CD4-positive, alpha-beta T cell treated with Interleukin-4 for 1 hour (primary cell): ENCODE results near the gene GRM4.

Experiments used
- DNase-seq, 2 donors: peaks; one replicate each; pipeline ENCODE4 v3.0.0-alpha.2; 2020 to 2022

GRM4 gene

DNA sequence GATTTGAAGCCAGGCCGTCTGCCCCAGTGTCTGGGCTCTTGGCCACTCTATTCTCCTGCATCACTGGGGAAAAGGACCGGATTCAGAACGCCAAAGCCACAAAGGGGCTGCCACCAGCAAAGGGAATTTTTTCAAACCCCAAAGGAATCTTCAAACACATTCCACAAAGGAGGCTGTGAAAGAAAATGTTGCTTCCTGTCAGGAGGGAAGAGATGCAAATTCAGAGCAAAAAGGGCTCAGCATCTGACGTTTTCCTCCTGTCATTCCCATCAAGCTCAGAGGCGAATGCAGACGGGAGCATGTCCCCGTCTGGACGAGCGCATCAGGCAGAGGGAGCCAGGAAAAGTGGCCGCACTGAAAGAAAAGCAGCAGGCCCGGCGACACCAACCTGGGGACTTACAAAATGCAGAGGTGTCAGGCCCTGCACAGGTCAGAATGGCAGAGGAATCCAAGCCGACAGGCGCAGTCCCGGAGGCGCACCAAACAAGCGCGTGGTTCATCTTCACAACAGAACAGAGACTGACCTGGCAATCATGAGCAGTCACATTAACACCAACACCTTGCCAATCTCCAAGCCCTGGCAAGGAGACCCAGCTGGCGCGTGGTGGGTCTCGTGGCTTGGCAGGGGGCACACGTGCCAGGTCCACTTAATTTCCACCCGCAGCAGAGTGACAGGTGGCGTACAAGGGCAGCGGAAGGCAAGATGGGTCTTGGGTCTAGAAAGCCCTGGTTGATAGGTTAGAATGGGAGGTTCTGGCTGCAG is 62.8 kb downstream of the GRM4 start:
- DNase-seq = no peak

DNA sequence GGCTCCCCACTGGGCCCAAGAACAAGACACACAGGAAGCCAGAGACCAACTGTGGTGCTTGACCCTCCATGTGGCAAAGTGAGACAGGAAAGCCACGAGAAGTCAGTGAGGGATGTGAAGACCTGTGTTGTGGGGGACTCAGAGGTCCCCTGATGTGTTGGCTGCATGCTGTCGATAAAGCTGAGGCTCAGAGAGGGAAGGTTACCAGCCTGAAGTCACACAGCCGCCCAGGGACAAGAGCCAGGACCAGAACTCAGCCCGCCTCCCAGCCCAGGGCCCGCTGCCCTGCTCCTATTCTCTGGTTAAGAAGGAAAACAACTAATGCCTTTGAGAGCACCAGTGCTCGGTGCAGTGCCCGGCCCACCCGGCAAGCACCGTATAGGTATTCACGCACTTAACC is 63.5 kb downstream of the GRM4 start:
- no peak for DNase-seq

DNA sequence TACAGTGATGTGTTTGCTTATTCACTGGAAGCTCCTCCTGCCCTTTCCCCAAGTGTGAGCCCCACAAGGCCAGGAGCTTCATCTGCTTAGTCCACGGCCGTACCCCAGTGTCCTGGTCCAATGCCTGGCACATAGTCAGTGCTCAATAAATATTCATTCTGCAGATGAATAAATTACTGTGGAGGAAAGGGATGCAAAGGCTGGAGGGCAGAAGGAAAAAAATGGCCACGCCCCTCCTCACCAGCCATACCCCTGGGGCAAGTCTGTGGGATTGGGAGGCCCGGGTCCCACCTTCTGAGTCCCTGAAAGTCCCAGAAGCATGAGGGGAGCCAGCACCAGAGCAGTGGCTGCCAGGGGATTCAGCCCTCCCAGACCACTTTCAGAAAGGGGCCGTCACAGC is 65.5 kb downstream of the GRM4 start:
- DNase-seq = no peak

DNA sequence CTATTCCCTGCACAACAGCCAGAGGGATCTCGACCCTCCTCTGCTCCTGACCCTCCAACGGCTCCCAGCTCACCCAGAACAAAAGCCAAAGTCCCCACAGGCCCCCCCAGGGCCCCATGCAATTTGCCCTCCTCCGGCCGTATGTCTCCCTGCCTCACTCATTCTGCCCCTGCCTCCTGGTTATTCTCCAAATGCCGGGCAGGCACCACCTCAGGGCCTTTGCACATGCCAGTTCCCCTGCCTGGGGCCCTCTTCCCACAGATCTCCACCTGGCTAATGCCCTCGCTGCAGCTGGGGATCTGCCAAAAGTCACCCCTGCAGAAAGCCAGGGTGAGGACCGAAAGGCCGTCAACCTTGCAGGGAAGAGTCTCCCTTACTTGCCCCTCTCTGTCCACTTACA is 66.0 kb downstream of the GRM4 start:
- DNase-seq = no peak

DNA sequence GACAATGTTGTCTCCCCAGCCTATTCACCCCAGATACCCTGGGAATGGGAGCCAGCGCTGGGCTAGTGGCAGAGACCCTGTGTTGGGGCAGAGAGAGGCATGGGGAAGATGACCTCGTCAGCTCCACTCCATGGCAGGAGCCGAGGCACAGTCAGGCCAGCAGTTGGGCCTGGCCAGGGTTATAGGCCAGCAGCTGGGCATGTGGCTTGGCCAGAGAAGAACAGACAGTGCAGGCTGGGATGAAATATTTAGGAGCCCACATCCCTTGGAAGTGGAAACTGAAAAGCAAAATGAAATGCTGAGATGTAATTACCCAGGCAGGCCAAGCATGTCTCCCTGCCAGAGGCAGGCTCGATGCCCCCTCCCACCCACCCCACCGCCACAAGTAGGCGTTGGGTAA is 70.0 kb downstream of the GRM4 start:
- DNase-seq = no peak

DNA sequence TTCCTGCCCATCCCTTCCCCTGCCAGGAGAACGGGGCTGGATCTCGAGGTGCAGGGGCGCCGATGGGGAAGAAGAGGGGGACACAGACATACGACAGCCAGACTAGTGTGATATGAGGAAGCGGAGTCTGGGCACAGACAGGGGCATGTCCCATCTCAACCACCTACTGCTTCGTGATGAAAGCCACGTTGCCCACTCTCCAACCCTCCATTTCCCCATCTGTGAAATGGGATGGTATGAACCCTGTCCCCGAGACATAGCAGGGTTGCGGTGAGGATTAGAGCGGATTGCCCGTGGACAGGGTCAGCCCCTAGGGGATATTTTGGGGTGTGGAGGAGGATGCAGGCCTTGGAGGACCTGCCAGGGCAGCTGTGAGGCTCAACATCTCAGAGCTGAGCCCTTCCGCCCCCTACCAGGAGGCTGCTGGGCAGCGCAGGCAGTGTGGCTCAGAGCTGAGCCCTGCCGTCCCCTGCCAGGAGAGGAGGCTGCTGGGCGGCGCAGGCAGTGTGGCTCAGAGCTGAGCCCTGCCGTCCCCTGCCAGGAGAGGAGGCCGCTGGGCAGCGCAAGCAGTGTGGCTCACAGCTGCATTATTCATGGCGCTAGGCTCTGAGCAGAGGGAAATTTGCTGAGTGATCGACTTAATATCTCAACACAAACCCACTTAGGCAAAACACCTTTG is 71.7 kb downstream of the GRM4 start:
- DNase-seq = no peak

DNA sequence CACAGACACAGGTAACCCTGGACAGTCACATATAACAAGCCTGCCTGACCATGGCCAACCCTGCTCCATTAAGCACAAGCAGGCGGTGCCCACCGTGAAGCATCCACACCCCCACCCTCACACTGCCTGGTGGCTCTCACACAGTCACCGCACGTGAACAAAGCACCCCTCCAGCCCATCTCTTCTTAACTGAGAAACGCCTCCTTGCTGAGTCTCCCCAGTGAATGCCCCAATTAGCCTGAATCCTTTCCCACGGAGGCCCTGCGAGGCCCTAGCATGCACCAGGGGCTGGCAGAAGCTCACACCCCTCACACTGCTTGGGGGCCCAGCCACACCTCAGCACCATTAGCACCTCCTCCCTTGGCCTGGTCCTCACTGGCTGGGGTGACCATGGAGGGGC is 72.3 kb downstream of the GRM4 start:
- DNase-seq = no peak

DNA sequence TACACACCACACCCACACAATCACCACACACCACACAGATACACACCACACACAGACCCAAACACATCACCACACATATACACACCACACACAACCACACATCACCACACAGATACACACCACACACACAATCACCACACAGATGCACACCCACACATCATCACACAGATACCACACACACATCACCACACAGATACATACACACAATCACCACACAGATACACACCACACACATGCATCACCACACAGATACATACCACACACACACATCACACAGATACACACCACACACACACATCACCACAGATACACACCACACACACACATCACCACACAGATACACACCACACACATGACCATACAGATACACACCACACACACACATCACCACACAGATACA is 73.2 kb downstream of the GRM4 start:
- DNase-seq = no peak

DNA sequence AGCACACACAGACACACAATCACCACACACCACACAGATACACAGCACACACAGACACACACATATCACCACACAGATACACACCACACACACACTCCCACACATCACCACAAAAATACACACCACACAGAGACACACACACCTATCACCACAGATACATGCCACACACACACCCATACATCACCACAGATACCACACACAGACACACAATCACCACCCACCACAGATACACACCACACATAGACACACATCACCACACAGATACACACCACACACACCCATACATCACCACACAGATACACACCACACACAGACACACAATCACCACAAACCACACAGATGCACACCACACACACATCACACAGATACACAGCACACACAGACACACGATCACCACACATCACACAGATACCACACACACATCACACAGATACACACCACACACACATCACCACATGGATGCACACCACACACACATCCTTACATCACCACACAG is 74.0 kb downstream of the GRM4 start:
- DNase-seq = no peak

DNA sequence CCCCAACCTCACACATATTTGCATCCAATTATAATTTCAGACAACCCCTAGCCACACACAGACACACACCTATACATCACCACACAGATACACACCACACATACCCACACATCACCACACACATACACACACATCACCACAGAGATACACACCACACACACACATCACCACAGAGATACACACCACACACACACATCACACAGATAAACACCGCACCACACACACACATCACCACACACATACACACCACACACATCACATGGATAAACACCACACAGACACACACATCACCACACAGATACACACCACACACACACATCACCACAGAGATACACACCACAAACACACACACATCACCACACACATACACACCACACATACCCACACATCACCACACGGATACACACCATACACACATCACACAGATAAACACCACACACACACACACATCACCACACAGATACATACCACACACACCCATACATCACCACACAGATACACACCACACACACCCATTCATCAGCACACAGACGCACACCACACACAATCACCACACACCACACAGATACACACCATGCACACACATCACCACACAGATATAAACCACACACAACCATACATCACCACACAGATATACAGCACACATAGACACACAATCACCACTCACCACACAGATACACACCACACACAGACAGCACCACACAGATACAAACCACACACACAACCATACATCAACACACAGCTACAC is 74.6 kb downstream of the GRM4 start:
- no peak for DNase-seq

DNA sequence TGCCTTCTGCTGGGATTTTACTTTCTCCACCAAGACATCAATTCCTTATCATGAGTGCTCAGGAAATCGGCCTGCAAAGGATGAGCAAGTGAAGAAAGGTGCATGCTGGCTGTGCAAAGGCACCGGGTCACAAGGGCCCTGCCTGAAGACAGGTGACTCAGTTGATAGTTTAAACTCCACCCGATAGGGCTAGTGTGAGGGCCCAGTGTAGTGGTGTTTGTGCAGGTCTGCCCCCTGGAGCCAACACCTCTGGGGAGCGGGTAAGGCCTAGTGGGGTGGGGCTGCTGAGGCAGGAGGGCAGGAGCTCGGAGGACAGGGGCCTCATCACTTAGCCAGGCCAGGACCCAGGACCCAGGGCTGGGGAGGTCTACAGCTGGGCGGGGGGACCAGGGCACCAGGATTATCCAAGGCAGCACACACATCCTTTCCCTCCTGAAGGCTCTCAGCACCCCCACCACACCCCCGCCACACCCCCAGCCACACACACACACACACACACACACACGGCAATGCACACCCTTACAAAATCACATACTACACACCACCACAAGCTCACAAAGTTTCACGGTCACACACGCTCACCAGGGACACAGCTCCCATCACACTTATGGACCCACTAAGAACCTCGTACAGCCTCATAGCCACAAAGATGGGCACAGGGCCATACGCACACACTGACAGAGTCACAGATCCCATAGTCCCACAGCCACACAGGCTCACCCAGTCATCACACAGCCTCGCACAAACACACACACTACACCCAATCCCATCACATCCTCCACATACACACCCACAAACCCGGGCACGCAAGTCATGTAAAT is 75.4 kb downstream of the GRM4 start:
- no peak for DNase-seq

DNA sequence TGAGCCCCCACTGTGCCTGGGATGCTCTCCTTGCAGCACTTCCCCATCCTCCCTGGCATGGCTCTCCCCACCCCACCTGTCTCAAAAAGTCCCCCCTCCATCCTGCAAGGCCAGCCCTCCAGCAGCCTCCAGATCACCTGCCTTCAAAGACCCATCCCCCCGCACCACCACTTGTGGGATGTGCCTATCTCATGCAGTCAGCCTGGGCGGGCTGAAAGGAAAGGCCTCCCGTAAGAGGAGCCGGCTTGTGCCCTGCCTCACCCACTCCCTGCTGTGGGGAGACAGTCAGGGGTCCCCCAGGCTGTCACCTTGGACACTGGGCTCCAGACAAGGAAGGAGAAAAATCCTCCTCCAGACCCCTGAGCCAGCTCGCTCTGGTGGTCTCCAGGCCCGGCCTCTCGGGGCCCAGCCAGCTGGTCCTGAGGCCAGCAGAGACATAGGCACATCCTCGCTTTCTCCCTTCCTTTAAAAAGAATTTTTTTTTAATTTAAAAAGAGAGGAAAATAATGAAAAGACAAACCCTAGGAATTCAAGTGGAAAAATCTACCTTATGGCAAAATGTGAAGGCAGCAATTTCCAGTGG is 77.3 kb downstream of the GRM4 start:
- DNase-seq = no peak

DNA sequence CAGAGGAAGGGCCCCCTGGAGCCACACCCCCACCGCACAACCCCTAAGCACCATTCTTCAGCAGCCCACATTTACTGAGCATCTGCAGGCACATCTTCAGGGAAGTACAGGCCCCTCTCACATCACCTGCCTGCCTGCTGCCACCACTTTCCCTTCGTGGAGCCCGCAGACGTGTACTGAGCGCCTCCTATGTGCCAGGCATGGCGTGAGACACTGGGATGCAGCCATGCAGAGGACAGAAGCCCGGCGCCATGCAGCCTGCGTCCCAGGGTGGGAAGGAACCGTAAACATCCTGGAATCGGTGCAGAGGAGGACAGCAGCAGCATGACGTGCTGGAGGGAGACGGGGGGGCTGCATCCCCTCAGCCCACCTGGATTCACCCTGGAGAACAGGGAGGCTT is 78.1 kb downstream of the GRM4 start:
- DNase-seq = no peak

DNA sequence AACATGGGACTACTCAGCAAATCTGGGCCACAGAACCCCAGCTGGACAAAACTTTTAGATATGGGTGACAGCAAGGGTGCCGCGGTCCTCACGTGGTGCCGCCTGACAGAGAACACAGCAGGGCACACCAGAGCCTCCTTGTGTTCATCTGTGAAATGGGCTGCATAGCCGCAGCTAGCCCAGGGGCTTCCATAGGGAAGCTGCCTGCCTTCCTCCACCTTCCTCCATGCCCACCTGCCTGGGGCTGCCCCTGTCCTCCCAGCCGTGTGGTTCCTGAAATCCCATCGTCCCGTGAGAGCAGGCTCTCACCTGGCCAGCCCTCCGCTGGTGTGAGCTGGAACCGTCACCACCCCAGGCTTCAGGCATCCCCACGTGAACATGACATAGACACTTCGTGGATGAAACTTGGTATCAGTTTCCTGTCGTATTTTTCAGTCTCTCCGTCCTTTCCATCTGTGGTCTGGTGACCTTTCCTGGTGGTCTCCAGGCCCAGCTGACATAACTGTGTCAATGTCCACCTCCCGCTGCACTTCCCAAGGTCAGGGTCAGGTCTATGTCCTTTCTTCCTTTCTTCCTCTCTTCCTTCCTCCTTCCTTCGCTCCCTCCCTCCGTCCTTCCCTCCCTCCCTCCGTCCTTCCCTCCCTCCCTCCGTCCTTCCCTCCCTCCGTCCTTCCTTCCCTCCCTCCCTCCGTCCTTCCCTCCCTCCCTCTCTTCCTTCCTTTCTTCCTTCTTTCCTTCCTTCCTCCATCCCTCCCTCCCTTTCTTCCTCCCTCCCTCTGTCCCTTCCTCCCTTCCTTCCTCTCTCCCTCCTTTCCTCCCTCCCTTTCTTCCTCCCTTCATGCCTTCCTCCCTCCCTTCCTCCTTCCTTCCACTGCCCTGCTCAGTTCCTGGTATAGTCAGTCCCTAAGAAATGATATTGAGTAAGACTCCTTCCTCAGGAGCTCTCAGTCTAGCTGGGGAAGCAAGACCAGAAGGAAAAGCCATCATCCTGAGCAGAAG is 78.8 kb downstream of the GRM4 start:
- DNase-seq = no peak

DNA sequence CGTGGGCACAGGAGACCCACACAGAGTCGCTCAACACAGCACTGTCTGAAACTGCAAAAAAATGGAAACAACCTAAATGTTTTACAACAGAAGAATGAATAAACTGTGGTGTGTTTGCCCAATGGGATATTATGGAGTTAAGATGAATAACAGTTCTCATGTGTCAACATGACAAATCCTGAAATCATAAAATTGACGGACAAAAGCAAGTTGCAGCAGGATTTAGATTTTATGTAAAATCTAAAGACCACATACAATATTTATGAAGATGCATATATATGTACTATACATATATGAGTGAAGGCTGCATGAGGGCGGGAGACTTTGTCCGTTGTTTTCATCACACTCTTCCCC is 79.7 kb downstream of the GRM4 start:
- DNase-seq = no peak

DNA sequence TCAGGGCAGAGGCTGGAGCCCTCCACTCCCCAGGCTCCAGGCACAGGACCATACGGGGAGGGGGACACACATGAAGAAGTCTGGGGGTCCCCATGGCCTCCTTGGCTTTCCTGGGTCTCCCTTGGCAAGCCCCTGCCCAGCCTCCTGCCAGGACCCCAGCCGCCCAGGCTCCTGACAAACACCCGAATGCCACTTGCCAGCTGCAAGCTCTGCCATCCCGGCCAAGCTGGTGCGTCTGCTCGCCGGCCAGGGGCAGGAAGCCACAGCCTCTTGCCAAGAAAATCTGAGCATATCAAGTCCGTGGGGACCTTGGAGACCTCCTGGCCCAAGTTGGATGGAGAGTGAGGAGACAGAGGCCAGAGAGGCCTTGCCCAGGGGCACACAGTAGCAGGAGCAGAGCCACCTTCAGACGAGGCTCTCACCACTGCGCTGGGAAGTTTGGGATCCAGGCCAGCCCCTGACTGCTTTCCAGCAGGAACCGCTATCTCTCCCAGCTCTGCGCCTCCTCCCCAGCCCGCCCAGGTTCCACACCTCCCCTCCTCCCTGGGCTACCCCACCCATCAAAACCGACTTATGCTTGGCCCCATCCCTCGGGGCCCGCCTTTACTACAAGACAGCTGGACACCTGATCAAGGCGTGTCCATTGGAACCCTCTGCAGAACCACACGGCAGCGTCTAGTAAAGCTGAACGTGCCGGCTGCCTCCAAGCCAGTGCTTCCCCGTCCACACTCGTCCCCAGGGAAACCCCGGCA is 80.2 kb downstream of the GRM4 start:
- DNase-seq = no peak

DNA sequence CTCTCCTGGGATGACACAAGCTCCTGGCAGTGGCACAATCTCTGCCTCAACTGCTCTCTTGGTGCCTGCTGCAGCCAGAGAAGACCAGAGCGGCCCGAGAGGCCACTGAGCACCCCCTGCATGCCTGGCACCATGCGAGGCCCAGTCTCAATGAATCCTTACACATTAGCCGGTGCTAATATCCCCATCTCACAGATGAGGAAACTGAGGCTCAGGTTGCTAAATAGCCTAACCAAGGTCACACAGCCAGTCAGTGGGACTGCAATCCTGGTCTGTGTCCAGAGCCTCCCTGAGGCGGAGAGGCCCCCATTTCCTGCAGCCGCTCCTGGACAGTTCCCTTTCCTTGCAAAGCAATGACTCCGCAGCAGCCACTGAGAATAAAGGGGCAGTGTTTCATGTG is 81.2 kb downstream of the GRM4 start:
- DNase-seq = no peak

DNA sequence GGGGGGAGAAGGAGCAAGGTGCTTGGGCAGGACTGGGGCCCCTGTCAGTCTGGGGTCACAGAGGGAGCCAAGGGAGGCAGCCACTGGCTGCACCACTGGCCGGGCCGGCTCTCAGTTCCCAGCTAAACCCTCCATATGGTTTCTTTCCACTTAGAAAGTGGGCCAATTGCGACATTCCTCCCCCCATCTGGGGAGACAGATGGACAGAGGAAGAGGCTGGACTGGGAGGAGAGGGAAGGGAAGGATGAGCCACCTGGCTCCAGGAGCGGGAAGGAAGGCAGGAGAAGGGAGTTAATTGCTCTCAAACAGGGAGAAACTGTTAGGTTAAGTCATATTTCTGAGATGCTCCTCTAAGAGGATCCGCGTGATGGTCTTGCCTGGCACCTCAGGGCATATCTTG is 82.2 kb downstream of the GRM4 start:
- no peak for DNase-seq

DNA sequence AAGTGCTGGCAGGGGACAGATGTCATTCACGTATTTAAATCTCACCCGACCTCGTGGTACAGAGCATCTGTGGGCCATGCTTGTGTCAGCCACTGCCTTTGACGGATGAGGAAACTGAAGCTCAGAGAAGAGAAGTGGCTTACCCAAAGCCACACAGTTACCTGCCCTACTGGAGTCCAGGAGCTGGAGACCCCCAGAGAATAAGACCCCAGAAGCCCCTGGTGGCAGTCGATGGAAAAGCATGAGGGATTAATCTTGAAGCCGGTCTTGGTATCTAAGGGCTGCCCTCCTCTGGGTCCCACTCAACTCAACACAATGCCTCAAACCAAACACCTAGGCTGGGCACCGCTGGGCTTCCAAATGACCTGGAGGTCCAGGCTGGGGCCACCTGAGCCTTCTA is 83.1 kb downstream of the GRM4 start:
- DNase-seq = no peak

DNA sequence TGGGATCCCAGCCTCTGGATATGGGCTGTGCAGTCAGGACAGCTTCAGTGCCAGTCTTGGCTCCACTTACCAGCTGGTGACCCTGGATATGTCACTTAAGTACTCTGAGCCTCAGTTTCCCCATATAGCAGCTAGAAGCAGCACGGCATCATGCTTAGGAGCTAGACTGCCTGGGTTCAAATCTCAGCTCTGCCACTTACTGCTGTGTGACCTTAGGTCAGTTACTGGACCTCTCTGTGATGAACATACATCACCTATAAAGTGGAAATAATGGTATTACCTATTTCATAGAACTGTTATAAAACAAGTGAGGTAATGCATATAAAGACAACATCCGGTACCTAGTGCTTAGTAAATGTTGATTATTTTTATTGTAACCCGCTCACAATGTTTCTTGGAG is 83.7 kb downstream of the GRM4 start:
- DNase-seq = no peak

DNA sequence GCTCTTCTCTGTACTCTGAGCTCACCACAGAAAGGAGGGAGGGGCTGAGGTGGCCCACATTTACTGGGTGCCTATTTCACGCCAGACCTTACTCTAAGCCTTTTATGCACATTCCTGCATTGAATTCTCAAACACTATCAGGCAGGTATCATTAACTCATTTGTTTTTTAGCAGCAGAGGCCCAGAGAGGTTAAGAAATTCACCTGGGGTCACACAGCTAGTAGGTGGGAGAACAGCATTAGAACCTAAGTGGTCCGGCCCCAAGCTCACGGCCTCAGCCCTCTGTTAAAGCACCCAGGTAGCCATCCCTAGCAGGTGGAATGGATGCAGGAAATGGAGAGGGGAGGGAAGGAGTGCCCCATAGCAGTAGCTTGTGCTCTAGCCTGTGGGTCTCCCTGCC is 84.5 kb downstream of the GRM4 start:
- no peak for DNase-seq
